ENCODE data around the gene PARP12.

DNA sequence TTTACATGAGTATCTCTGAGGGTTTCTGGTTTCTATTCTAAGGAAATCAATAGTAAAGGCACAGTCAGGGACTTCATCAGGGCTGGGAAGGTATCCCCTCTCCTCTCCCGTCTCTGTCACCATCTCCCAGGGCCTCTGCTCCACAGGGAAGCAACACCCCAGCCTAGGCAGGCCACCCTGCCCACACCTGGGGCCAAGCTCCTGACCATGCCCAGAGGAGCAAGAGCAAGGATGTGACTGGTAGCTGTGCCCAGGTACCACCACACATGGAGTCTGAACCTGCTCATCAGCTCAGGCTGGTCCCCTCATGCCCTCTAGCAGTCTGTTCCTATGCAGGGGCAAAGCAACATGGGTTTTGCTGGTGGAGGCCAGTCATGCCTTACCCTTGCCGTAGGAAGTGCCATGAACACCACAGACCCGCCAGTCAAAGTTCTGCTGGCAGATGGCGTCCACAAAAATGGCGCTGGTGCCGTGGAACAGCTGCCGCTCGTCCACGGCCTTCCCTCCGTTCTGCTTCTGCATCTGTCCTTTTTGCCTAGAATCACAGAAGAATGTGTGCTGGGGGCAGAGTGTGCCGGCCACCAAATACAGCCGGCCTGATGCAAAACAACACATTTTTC is 36.8 kb downstream of the PARP12 start:
- TF ChIP-seq, protein P1, sequence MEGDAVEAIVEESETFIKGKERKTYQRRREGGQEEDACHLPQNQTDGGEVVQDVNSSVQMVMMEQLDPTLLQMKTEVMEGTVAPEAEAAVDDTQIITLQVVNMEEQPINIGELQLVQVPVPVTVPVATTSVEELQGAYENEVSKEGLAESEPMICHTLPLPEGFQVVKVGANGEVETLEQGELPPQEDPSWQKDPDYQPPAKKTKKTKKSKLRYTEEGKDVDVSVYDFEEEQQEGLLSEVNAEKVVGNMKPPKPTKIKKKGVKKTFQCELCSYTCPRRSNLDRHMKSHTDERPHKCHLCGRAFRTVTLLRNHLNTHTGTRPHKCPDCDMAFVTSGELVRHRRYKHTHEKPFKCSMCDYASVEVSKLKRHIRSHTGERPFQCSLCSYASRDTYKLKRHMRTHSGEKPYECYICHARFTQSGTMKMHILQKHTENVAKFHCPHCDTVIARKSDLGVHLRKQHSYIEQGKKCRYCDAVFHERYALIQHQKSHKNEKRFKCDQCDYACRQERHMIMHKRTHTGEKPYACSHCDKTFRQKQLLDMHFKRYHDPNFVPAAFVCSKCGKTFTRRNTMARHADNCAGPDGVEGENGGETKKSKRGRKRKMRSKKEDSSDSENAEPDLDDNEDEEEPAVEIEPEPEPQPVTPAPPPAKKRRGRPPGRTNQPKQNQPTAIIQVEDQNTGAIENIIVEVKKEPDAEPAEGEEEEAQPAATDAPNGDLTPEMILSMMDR (IDR thresholded peaks at IDR 0.05; ENCODE audit: insufficient read depth, low read depth, low read length), result no peak
- no peak for TF ChIP-seq EZH2 (IDR thresholded peaks at IDR 0.05; ENCODE audit: insufficient read depth, low read length)
